Activated T-cell treated with anti-CD3 and anti-CD28 coated beads, Interleukin-2, amount 50 U/mL, for 72 hours (primary cell): ENCODE results near the gene RUNX2. TPM values are rescaled to one million over a fixed set of nuclear protein-coding genes. Genes with fewer than 3 reads are reported as not detected.
A peak's percentile ranks its signal among the peaks of the same experiment; 100 is the strongest.

Experiments used
- ATAC-seq, 2 donors: fragments of 150-1000 bp; cut with Tn5 transposase; replicated peaks in 1 of 2; 2 replicates each; pipeline ENCODE4 v1.10.0; 2021; ENCODE audit warnings: moderate library complexity in 2 of 2, mild to moderate bottlenecking in 1 of 2
- DNase-seq, 2 donors: peaks; one replicate each; pipeline ENCODE4 v3.0.0; 2021 to 2022; ENCODE audit warnings: mixed read lengths in 1 of 2
- H3K27ac Mint-ChIP-seq: one replicate; pipeline ENCODE4 v1.8.0; 2022; ENCODE audit warnings: mild to moderate bottlenecking, moderate library complexity, mixed read lengths
- H3K27me3 Mint-ChIP-seq: one replicate; pipeline ENCODE4 v1.8.0; 2022; ENCODE audit warnings: low read depth, mixed read lengths
- H3K36me3 Mint-ChIP-seq, 2 donors: one replicate each; pipeline ENCODE4 v1.8.0; 2022; ENCODE audit warnings: mixed read lengths in 2 of 2, mild to moderate bottlenecking in 1 of 2; ENCODE audit not compliant: insufficient read depth in 2 of 2
- H3K4me1 Mint-ChIP-seq: one replicate; pipeline ENCODE4 v1.8.0; 2022; ENCODE audit warnings: low read depth, mixed read lengths
- H3K4me3 Mint-ChIP-seq, 2 donors: one replicate each; pipeline ENCODE4 v1.8.0; 2022; ENCODE audit warnings: mild to moderate bottlenecking in 2 of 2, mixed read lengths in 2 of 2, moderate library complexity in 2 of 2
- H3K9me3 Mint-ChIP-seq, 2 donors: one replicate each; pipeline ENCODE4 v1.8.0; 2022; ENCODE audit warnings: mixed read lengths in 2 of 2
- total RNA-seq, 2 donors: library from RNA; stranded (reverse); gene quantifications; one replicate each; pipeline ENCODE4 v1.2.3, GENCODE V29; 2022

RUNX2 gene
- total RNA-seq, 2 donors from 2014 or later, result 39.3 to 61.1 TPM

- peaks cover 7 to 13% of the 10 kb centered on the region in 2 donors for H3K36me3 Mint-ChIP-seq
- H3K4me3 Mint-ChIP-seq, result no peak overlapping the region
- no peaks in the 10 kb centered on the region for H3K4me1 Mint-ChIP-seq
- DNase-seq (no peak), ATAC-seq (no peak)
- peaks cover 7 to 10% of the 10 kb centered on the region in 2 donors for H3K9me3 Mint-ChIP-seq
- H3K27ac Mint-ChIP-seq, result no peak overlapping the region
- peaks cover 4% of the 10 kb centered on the region for H3K27me3 Mint-ChIP-seq
Observed at GRCh38 chr6:45388328-45388727, 60.2 kb downstream of the RUNX2 start.

- no peaks in the 10 kb centered on the region for H3K27me3 Mint-ChIP-seq
- ATAC-seq, result no peak
- peaks cover 21% of the 10 kb centered on the region for H3K4me1 Mint-ChIP-seq
- H3K9me3 Mint-ChIP-seq, result peaks cover 8 to 9% of the 10 kb centered on the region in 2 donors
- no peak overlapping the region for H3K27ac Mint-ChIP-seq
- H3K4me3 Mint-ChIP-seq, result no peak overlapping the region
- peaks cover 9 to 14% of the 10 kb centered on the region in 2 donors for H3K36me3 Mint-ChIP-seq
- DNase-seq, result no peak
Observed at GRCh38 chr6:45394586-45395095, 66.5 kb downstream of the RUNX2 start.

- ATAC-seq (peak; percentile 87 to 91), DNase-seq (no peak)
- Mint-ChIP-seq H3K4me1 (peaks cover 21% of the 10 kb centered on the region), H3K27ac (no peak overlapping the region), H3K4me3 (no peak overlapping the region), H3K9me3 (peaks cover 0 to 2% of the 10 kb centered on the region in 2 donors), H3K27me3 (peaks cover 12% of the 10 kb centered on the region), H3K36me3 (peaks cover 1 to 2% of the 10 kb centered on the region in 2 donors)
Observed at GRCh38 chr6:45398075-45398813, 70.1 kb downstream of the RUNX2 start.

GRCh38 chr6:45400021-45400420 is 71.9 kb downstream of the RUNX2 start:
- Mint-ChIP-seq H3K36me3 (peaks cover 0 to 1% of the 10 kb centered on the region in 2 donors), H3K27me3 (peaks cover 12% of the 10 kb centered on the region), H3K9me3 (no peaks in the 10 kb centered on the region), H3K27ac (no peak overlapping the region), H3K4me3 (no peak overlapping the region), H3K4me1 (peaks cover 13% of the 10 kb centered on the region)
- no peak for ATAC-seq
- no peak for DNase-seq

- no peak overlapping the region for H3K27ac Mint-ChIP-seq
- H3K36me3 Mint-ChIP-seq, result no peaks in the 10 kb centered on the region
- H3K4me1 Mint-ChIP-seq, result peaks cover 28% of the 10 kb centered on the region
- DNase-seq (no peak), ATAC-seq (no peak)
- peaks cover 6% of the 10 kb centered on the region for H3K27me3 Mint-ChIP-seq
- no peak overlapping the region for H3K4me3 Mint-ChIP-seq
- H3K9me3 Mint-ChIP-seq, result peaks cover 0 to 3% of the 10 kb centered on the region in 2 donors
Observed at GRCh38 chr6:45411959-45412358, 83.8 kb downstream of the RUNX2 start.

GRCh38 chr6:45415315-45415714 is 87.2 kb downstream of the RUNX2 start:
- Mint-ChIP-seq H3K9me3 (no peaks in the 10 kb centered on the region), H3K27ac (no peak overlapping the region), H3K4me1 (peaks cover 35% of the 10 kb centered on the region), H3K36me3 (no peaks in the 10 kb centered on the region), H3K4me3 (peak overlapping the region; percentile 5 to 18), H3K27me3 (peaks cover 6% of the 10 kb centered on the region)
- no peak for DNase-seq
- ATAC-seq, result no peak

GRCh38 chr6:45415788-45416518 is 87.8 kb downstream of the RUNX2 start:
- H3K27ac Mint-ChIP-seq, result no peak overlapping the region
- no peak for DNase-seq
- H3K9me3 Mint-ChIP-seq, result no peaks in the 10 kb centered on the region
- H3K4me3 Mint-ChIP-seq, result peak overlapping the region; percentile 5 to 18
- ATAC-seq, result no peak
- peaks cover 6% of the 10 kb centered on the region for H3K27me3 Mint-ChIP-seq
- peaks cover 1 to 2% of the 10 kb centered on the region in 2 donors for H3K36me3 Mint-ChIP-seq
- peaks cover 40% of the 10 kb centered on the region for H3K4me1 Mint-ChIP-seq

- Mint-ChIP-seq H3K4me3 (no peak overlapping the region), H3K9me3 (no peaks in the 10 kb centered on the region), H3K4me1 (peaks cover 48% of the 10 kb centered on the region), H3K36me3 (peaks cover 5% of the 10 kb centered on the region in 2 donors), H3K27ac (peak overlapping the region; percentile 28), H3K27me3 (peaks cover 6% of the 10 kb centered on the region)
- DNase-seq (no peak), ATAC-seq (no peak)
Observed at GRCh38 chr6:45416700-45417099, 88.6 kb downstream of the RUNX2 start.

- Mint-ChIP-seq H3K36me3 (peaks cover 8% of the 10 kb centered on the region in 2 donors), H3K4me1 (peaks cover 48% of the 10 kb centered on the region), H3K27me3 (peaks cover 6% of the 10 kb centered on the region), H3K4me3 (no peak overlapping the region), H3K9me3 (no peaks in the 10 kb centered on the region), H3K27ac (no peak overlapping the region)
- DNase-seq (no peak), ATAC-seq (no peak)
Observed at GRCh38 chr6:45417436-45417835, 89.3 kb downstream of the RUNX2 start.

- ATAC-seq (peak; percentile 44 to 50), DNase-seq (peak; percentile 76 to 79)
- H3K27me3 Mint-ChIP-seq, result peaks cover 6% of the 10 kb centered on the region
- peak overlapping the region; percentile 8 for H3K27ac Mint-ChIP-seq
- no peaks in the 10 kb centered on the region for H3K9me3 Mint-ChIP-seq
- peaks cover 12% of the 10 kb centered on the region in 2 donors for H3K36me3 Mint-ChIP-seq
- peaks cover 55% of the 10 kb centered on the region for H3K4me1 Mint-ChIP-seq
- H3K4me3 Mint-ChIP-seq, result peak overlapping the region; percentile 98 to 99
Observed at GRCh38 chr6:45419571-45420082, 91.5 kb downstream of the RUNX2 start.

GRCh38 chr6:45420083-45420908 is 92.2 kb downstream of the RUNX2 start:
- Mint-ChIP-seq H3K36me3 (peaks cover 12 to 14% of the 10 kb centered on the region in 2 donors), H3K4me3 (peak overlapping the region; percentile 98 to 99), H3K27me3 (peaks cover 6% of the 10 kb centered on the region), H3K27ac (peak overlapping the region; percentile 97), H3K4me1 (peaks cover 58% of the 10 kb centered on the region), H3K9me3 (no peaks in the 10 kb centered on the region)
- ATAC-seq (peak; percentile 18 to 24), DNase-seq (peak; percentile 67 to 69)

GRCh38 chr6:45420909-45421708 is 93.0 kb downstream of the RUNX2 start:
- Mint-ChIP-seq H3K4me3 (peak overlapping the region; percentile 98 to 99), H3K9me3 (no peaks in the 10 kb centered on the region), H3K4me1 (peaks cover 55% of the 10 kb centered on the region), H3K27me3 (no peaks in the 10 kb centered on the region), H3K27ac (peak overlapping the region; percentile 97), H3K36me3 (peaks cover 12 to 14% of the 10 kb centered on the region in 2 donors)
- no peak for ATAC-seq
- DNase-seq, result no peak
